ENCODE data around the gene WNT5A. TPM values are rescaled to one million over a fixed set of nuclear protein-coding genes. Genes with fewer than 3 reads are reported as not detected.

WNT5A gene
- total RNA-seq, 1 experiment from 2014 or later = 21.7 TPM

GRCh38 chr3:55487381-55488241 is 505 bp upstream of the WNT5A start:
- peak overlapping the region; percentile 76 for H3K4me3 ChIP-seq
- DNase-seq = peak; percentile 60

GRCh38 chr3:55486101-55486856 is 827 bp downstream of the WNT5A start:
- H3K27me3 ChIP-seq = no peaks in the 10 kb centered on the region
- no peaks in the 10 kb centered on the region for H3K36me3 ChIP-seq
- H3K9me3 ChIP-seq = no peaks in the 10 kb centered on the region
- peak; percentile 82 for DNase-seq
- peak overlapping the region; percentile 76 for H3K4me3 ChIP-seq

More at GRCh38 chr3:55487381-55488241, 505 bp upstream of the WNT5A start:
- H3K9me3 ChIP-seq = no peaks in the 10 kb centered on the region
- H3K27me3 ChIP-seq = no peaks in the 10 kb centered on the region
- no peaks in the 10 kb centered on the region for H3K36me3 ChIP-seq

- H3K27me3 ChIP-seq = no peaks in the 10 kb centered on the region
- H3K9me3 ChIP-seq = no peaks in the 10 kb centered on the region
- peak overlapping the region; percentile 76 for H3K4me3 ChIP-seq
- H3K36me3 ChIP-seq = no peaks in the 10 kb centered on the region; the same call in 1 of the 2 replicates
- peak; percentile 78 for DNase-seq
Measured at GRCh38 chr3:55484801-55485791, 2.0 kb downstream of the WNT5A start.

- no peaks in the 10 kb centered on the region for H3K9me3 ChIP-seq
- H3K36me3 ChIP-seq = peaks cover 2% of the 10 kb centered on the region
- H3K4me3 ChIP-seq = peak overlapping the region; percentile 76
- no peaks in the 10 kb centered on the region for H3K27me3 ChIP-seq
- no peak for DNase-seq
Measured at GRCh38 chr3:55484191-55484689, 2.9 kb downstream of the WNT5A start.

- no peak for DNase-seq
- Histone ChIP-seq H3K9me3 (no peaks in the 10 kb centered on the region), H3K27me3 (no peaks in the 10 kb centered on the region), H3K4me3 (no peak overlapping the region), H3K36me3 (peaks cover 10% of the 10 kb centered on the region)
Measured at GRCh38 chr3:55483196-55484095, 3.7 kb downstream of the WNT5A start.

- Histone ChIP-seq H3K4me3 (no peak overlapping the region), H3K9me3 (no peaks in the 10 kb centered on the region), H3K36me3 (peaks cover 15% of the 10 kb centered on the region), H3K27me3 (no peaks in the 10 kb centered on the region)
- DNase-seq = no peak
Measured at GRCh38 chr3:55482496-55483195, 4.5 kb downstream of the WNT5A start.

GRCh38 chr3:55481744-55482495 is 5.2 kb downstream of the WNT5A start:
- Histone ChIP-seq H3K4me3 (peak overlapping the region; percentile 61), H3K9me3 (no peaks in the 10 kb centered on the region), H3K27me3 (no peaks in the 10 kb centered on the region), H3K36me3 (peaks cover 18% of the 10 kb centered on the region)
- no peak for DNase-seq

- Histone ChIP-seq H3K4me3 (peak overlapping the region; percentile 61), H3K9me3 (no peaks in the 10 kb centered on the region), H3K27me3 (no peaks in the 10 kb centered on the region), H3K36me3 (peaks cover 24% of the 10 kb centered on the region)
- peak; percentile 87 for DNase-seq
Measured at GRCh38 chr3:55480911-55481743, 6.0 kb downstream of the WNT5A start.

GRCh38 chr3:55477306-55478303 is 9.5 kb downstream of the WNT5A start:
- peaks cover 38% of the 10 kb centered on the region for H3K36me3 ChIP-seq
- H3K4me3 ChIP-seq = peak overlapping the region; percentile 61; the same call in 1 of the 2 replicates
- H3K9me3 ChIP-seq = no peaks in the 10 kb centered on the region
- no peaks in the 10 kb centered on the region for H3K27me3 ChIP-seq
- DNase-seq = no peak

- Histone ChIP-seq H3K4me3 (no peak overlapping the region), H3K27me3 (no peaks in the 10 kb centered on the region), H3K36me3 (peaks cover 43% of the 10 kb centered on the region), H3K9me3 (no peaks in the 10 kb centered on the region)
- no peak for DNase-seq
Measured at GRCh38 chr3:55476515-55476914, 10.6 kb downstream of the WNT5A start.

- Histone ChIP-seq H3K27me3 (no peaks in the 10 kb centered on the region), H3K36me3 (peaks cover 58% of the 10 kb centered on the region), H3K9me3 (no peaks in the 10 kb centered on the region), H3K4me3 (no peak overlapping the region)
- DNase-seq = no peak
Measured at GRCh38 chr3:55474213-55474632, 12.9 kb downstream of the WNT5A start.

- no peak overlapping the region for H3K4me3 ChIP-seq
Measured at GRCh38 chr3:55473788-55474187, 13.3 kb downstream of the WNT5A start.

More at GRCh38 chr3:55473788-55474187, 13.3 kb downstream of the WNT5A start:
- H3K27me3 ChIP-seq = no peaks in the 10 kb centered on the region
- DNase-seq = no peak
- H3K9me3 ChIP-seq = no peaks in the 10 kb centered on the region
- H3K36me3 ChIP-seq = peaks cover 55% of the 10 kb centered on the region

Data from MG63 (cell line).